Smooth muscle cell (in vitro differentiated cells): ENCODE measurements around the gene INS. TPM values are rescaled to one million over a fixed set of nuclear protein-coding genes. Genes with fewer than 3 reads are reported as not detected.

Experiments used
- DNase-seq: peaks from one replicate; lab custom pipeline; 2025; ENCODE audit not compliant: unreplicated experiment; lab: John Stamatoyannopoulos, UW
- H2AFZ ChIP-seq: fragments of 200-600 bp; sonication (generic); 2 replicates; pipeline ENCODE4 v1.6.0; 2016; ENCODE audit warnings: antibody characterized with exemption, low read depth, mild to moderate bottlenecking
- H3F3A ChIP-seq: fragments of 200-600 bp; sonication (generic); 2 replicates; pipeline ENCODE4 v1.6.0; 2017; ENCODE audit warnings: antibody characterized with exemption, low read depth
- H3K27ac ChIP-seq: fragments of 200-600 bp; sonication (generic); 2 replicates; pipeline ENCODE4 v1.5.1; 2016; ENCODE audit warnings: low read depth, mild to moderate bottlenecking
- H3K27me3 ChIP-seq: fragments of 200-600 bp; sonication (generic); 2 replicates; pipeline ENCODE4 v1.6.1; 2016; ENCODE audit warnings: low read depth, mild to moderate bottlenecking
- H3K36me3 ChIP-seq: fragments of 200-600 bp; sonication (generic); 2 replicates; pipeline ENCODE4 v1.5.1; 2016; ENCODE audit warnings: low read depth
- H3K4me1 ChIP-seq: fragments of 200-600 bp; sonication (generic); 2 replicates; pipeline ENCODE4 v1.5.1; 2016; ENCODE audit warnings: low read depth
- H3K4me2 ChIP-seq: fragments of 200-600 bp; sonication (generic); 2 replicates; pipeline ENCODE4 v1.6.0; 2016; ENCODE audit warnings: mild to moderate bottlenecking
- H3K4me3 ChIP-seq: fragments of 200-600 bp; sonication (generic); 2 replicates; pipeline ENCODE4 v1.5.1; 2016; ENCODE audit warnings: mild to moderate bottlenecking
- H3K79me2 ChIP-seq: fragments of 200-600 bp; sonication (generic); 2 replicates; pipeline ENCODE4 v1.6.0; 2016; ENCODE audit warnings: low read depth, mild to moderate bottlenecking
- H3K9ac ChIP-seq: fragments of 200-600 bp; sonication (generic); 2 replicates; pipeline ENCODE4 v1.6.0; 2016; ENCODE audit warnings: low read depth
- H3K9me3 ChIP-seq: fragments of 200-600 bp; sonication (generic); replicated peaks from 2 replicates; pipeline ENCODE4 v1.5.1; 2016; ENCODE audit warnings: low read depth
- H4K20me1 ChIP-seq: fragments of 200-600 bp; sonication (generic); 2 replicates; pipeline ENCODE4 v1.6.0; 2016; ENCODE audit warnings: low read depth
- whole genome bisulfite sequencing: methylation state at CpG from one replicate; pipeline ENCODE4 v1.1.7; 2016; ENCODE audit warnings: low lambda C conversion rate; 5-methylcytosine and 5-hydroxymethylcytosine counted together
- polyA plus RNA-seq: library from polyadenylated mRNA; unstranded; fragments of >200 nt; fragmentation: Nextera tagmentation; extraction: Ambion mirVana; gene quantifications from 2 replicates; pipeline ENCODE4 v1.2.1, GENCODE V29; 2016
- total RNA-seq: library from RNA; depleted of rRNA; stranded (reverse); fragments of >200 nt; gene quantifications from 2 replicates; pipeline ENCODE4 v1.2.3, GENCODE V29; 2014
- TF ChIP-seq, protein P1 (sequence below): fragments of 200-600 bp; sonication (generic); IDR thresholded peaks from 2 replicates; pipeline ENCODE4 v1.5.1; 2017; ENCODE audit warnings: borderline replicate concordance, mild to moderate bottlenecking, antibody characterized with exemption; ENCODE audit not compliant: insufficient read depth, poor library complexity, severe bottlenecking

The INS gene
- total and polyA plus RNA-seq, 2 experiments from 2014 or later = not detected

DNA sequence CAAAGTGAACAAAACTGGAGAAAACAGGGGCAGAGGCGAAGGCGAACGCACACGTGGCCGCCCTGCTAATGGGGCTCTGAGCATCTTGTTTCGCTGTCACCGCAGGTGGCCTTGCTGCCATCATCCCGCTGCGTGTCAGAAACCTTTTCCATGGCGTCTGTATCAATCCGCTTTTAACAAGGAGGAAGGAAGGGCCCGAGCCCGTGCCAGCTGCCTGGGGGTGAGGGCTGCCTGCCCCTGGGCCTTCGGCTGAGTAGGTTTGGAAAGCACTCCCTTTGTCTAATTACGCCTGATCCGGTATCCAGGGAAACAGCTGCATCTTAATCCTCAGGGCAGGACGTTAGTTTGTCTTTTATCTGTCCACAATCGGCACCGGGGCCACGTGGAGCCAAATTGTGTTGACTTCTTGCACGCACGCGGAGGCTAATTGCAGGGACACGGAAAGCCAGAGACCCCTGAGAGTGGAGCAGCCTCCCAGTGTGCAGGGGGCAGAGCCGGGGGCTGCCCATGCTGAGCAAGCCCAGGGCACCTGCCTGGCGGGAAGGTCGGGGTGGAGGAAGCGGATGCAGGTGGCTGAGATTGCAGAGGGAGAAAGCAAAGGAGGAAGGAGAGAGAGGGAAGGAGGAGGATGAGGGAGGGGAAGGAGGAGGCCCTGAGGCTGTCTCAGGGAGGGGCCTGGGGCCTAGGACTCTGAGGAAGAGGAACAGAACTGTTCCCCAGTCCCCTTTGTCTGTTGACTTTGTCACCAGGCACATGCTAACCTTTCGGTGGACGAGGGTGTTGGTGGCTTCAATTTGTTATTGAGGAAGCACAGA is 29.9 kb upstream of the INS start:
- no peaks in the 10 kb centered on the region for H3K9me3 ChIP-seq
- 79% methylated on average over 30 of the region's 30 CpGs for WGBS

DNA sequence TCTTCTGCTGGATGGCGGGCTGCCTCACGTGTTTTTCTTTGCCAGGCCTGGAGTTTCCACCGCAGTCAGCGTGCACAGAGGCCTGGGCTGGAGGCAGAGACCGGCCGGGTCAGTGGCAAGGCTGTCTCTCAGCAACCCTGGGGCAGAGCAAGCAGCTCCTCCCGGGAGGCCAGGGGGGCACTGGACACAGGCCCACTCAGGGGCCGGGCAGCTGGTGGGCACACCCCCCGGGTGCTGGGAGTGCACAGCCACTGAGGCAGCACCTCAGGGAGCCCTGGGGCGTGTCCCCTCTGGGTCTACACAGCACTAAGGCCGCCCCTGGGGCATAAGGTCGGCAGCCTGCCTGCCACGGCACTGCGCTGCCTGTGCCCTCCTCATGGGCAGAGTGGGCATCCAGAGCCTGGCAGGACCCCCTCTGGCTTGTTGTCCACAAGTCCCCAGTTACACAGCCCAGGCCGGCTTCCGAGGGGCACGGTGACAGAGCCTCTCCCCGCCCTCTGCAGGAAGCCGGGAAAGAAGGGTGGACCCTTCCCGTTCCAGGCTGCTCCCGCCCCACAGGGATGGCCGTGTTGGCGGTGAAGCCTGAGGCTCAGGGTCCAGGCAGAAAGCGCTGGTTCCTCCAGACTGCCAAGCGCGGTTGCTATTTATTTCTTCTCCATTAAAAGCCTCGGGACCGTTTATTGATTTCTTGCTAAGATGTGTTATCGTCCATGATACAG is 29.1 kb upstream of the INS start:
- Histone ChIP-seq H3K4me1 (peaks cover 21% of the 10 kb centered on the region), H3F3A (no peaks in the 10 kb centered on the region), H3K27ac (no peak overlapping the region), H3K36me3 (no peaks in the 10 kb centered on the region), H3K4me2 (no peak overlapping the region), H3K9me3 (no peaks in the 10 kb centered on the region), H3K79me2 (no peaks in the 10 kb centered on the region), H3K9ac (no peak overlapping the region), H3K4me3 (no peak overlapping the region), H3K27me3 (peaks cover 7% of the 10 kb centered on the region), H2AFZ (no peak overlapping the region), H4K20me1 (no peaks in the 10 kb centered on the region)
- 83% methylated on average over 29 of the region's 29 CpGs for WGBS
- TF ChIP-seq, protein P1, sequence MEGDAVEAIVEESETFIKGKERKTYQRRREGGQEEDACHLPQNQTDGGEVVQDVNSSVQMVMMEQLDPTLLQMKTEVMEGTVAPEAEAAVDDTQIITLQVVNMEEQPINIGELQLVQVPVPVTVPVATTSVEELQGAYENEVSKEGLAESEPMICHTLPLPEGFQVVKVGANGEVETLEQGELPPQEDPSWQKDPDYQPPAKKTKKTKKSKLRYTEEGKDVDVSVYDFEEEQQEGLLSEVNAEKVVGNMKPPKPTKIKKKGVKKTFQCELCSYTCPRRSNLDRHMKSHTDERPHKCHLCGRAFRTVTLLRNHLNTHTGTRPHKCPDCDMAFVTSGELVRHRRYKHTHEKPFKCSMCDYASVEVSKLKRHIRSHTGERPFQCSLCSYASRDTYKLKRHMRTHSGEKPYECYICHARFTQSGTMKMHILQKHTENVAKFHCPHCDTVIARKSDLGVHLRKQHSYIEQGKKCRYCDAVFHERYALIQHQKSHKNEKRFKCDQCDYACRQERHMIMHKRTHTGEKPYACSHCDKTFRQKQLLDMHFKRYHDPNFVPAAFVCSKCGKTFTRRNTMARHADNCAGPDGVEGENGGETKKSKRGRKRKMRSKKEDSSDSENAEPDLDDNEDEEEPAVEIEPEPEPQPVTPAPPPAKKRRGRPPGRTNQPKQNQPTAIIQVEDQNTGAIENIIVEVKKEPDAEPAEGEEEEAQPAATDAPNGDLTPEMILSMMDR = no peak
- no peak for DNase-seq

More for the DNA sequence above, 29.9 kb upstream of the INS start:
- H2AFZ ChIP-seq = no peak overlapping the region
- no peaks in the 10 kb centered on the region for H3F3A ChIP-seq
- no peak overlapping the region for H3K4me2 ChIP-seq
- peaks cover 21% of the 10 kb centered on the region for H3K4me1 ChIP-seq
- TF ChIP-seq, protein P1 = no peak
- H3K9ac ChIP-seq = no peak overlapping the region
- H3K27me3 ChIP-seq = peaks cover 7% of the 10 kb centered on the region
- DNase-seq = no peak
- no peak overlapping the region for H3K4me3 ChIP-seq
- H4K20me1 ChIP-seq = no peaks in the 10 kb centered on the region
- no peaks in the 10 kb centered on the region for H3K36me3 ChIP-seq
- no peak overlapping the region for H3K27ac ChIP-seq
- no peaks in the 10 kb centered on the region for H3K79me2 ChIP-seq

DNA sequence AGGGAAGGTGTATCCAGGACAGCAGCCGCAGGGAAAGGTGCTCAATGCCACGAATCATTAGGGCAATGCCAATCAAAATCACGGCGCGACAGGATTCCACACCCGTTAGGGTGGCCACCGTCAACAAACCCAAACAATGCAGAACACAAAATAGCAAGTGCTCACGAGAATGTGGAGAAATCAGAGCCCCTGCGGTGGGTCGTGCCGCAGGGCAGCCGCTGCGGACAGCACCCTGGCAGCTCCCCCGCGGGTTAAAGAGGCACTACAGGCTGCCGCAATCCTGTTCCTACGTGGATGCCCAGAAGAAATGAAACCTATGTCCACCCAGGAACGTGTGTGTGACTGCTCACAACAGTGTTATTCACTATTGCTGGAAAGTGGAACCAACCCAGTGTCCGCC is 27.7 kb upstream of the INS start:
- H3K4me3 ChIP-seq = no peak overlapping the region
- H3K27ac ChIP-seq = no peak overlapping the region
- H3K79me2 ChIP-seq = no peaks in the 10 kb centered on the region
- H3F3A ChIP-seq = no peaks in the 10 kb centered on the region
- no peaks in the 10 kb centered on the region for H3K36me3 ChIP-seq
- no peaks in the 10 kb centered on the region for H4K20me1 ChIP-seq
- TF ChIP-seq, protein P1 = no peak
- no peak overlapping the region for H2AFZ ChIP-seq
- DNase-seq = no peak
- H3K9me3 ChIP-seq = no peaks in the 10 kb centered on the region
- WGBS = 93% methylated on average over 19 of the region's 19 CpGs
- H3K27me3 ChIP-seq = peaks cover 7% of the 10 kb centered on the region
- H3K9ac ChIP-seq = no peak overlapping the region
- H3K4me2 ChIP-seq = no peak overlapping the region
- H3K4me1 ChIP-seq = peaks cover 21% of the 10 kb centered on the region
